CD8-positive, alpha-beta memory T cell (primary cell): ENCODE measurements around the gene MINK1. TPM values are rescaled to one million over a fixed set of nuclear protein-coding genes. Genes with fewer than 3 reads are reported as not detected.
A peak's percentile ranks its signal among the peaks of the same experiment; 100 is the strongest.

Experiments used
- CTCF ChIA-PET: fragments of 350-600 bp; sonication (Branson Sonifier 250); formaldehyde crosslinking; loops from one replicate; lab custom pipeline; 2021; ENCODE audit warnings: antibody characterized with exemption; lab: Charles Lee
- POLR2A ChIA-PET: fragments of 350-600 bp; sonication (Branson Sonifier 250); formaldehyde crosslinking; loops from one replicate; lab custom pipeline; 2021; ENCODE audit warnings: antibody characterized with exemption; lab: Charles Lee
- DNase-seq, 5 donors: peaks; one replicate each; pipeline versions ENCODE4 v3.0.0 to v3.0.0-alpha.2; 2020 to 2022; ENCODE audit warnings: mixed read lengths in 1 of 5
- H3K27ac ChIP-seq: one replicate; pipeline ENCODE4 v1.7.0; 2013; ENCODE audit warnings: low read depth, mild to moderate bottlenecking, low read length, moderate library complexity
- H3K27me3 ChIP-seq: 2 replicates; pipeline ENCODE4 v1.7.0; 2013; ENCODE audit warnings: low read length, mild to moderate bottlenecking; ENCODE audit not compliant: insufficient read depth, poor library complexity, severe bottlenecking
- H3K36me3 ChIP-seq: 2 replicates; pipeline ENCODE4 v1.7.0; 2013; ENCODE audit warnings: mild to moderate bottlenecking, low read length, moderate library complexity; ENCODE audit not compliant: insufficient read depth
- H3K4me1 ChIP-seq: 2 replicates; pipeline ENCODE4 v1.7.0; 2013; ENCODE audit warnings: mild to moderate bottlenecking, low read length, moderate library complexity; ENCODE audit not compliant: insufficient read depth
- H3K4me3 ChIP-seq: 2 replicates; pipeline ENCODE4 v1.7.0; 2013; ENCODE audit warnings: mild to moderate bottlenecking, low read length
- H3K9me3 ChIP-seq: 2 replicates; pipeline ENCODE4 v1.7.0; 2013; ENCODE audit warnings: mild to moderate bottlenecking, low read length
- H3K27ac Mint-ChIP-seq, 8 donors: one replicate each; pipeline ENCODE4 v1.8.0; 2020 to 2021; ENCODE audit warnings: mixed read lengths in 8 of 8, mild to moderate bottlenecking in 6 of 8, inconsistent platforms in 3 of 8, moderate library complexity in 3 of 8
- H3K27me3 Mint-ChIP-seq, 2 donors: one replicate each; pipeline ENCODE4 v1.8.0; 2020 to 2021; ENCODE audit warnings: mixed read lengths in 2 of 2, mild to moderate bottlenecking in 1 of 2, moderate library complexity in 1 of 2
- H3K36me3 Mint-ChIP-seq, 3 donors: one replicate each; pipeline ENCODE4 v1.8.0; 2020 to 2021; ENCODE audit warnings: mixed read lengths in 3 of 3, inconsistent platforms in 1 of 3, mild to moderate bottlenecking in 1 of 3
- H3K4me1 Mint-ChIP-seq, 3 donors: one replicate each; pipeline ENCODE4 v1.8.0; 2020 to 2021; ENCODE audit warnings: mixed read lengths in 3 of 3, inconsistent platforms in 1 of 3, mild to moderate bottlenecking in 1 of 3
- H3K4me3 Mint-ChIP-seq, 7 donors: one replicate each; pipeline ENCODE4 v1.8.0; 2020 to 2021; ENCODE audit warnings: mixed read lengths in 7 of 7, mild to moderate bottlenecking in 6 of 7, moderate library complexity in 4 of 7, inconsistent platforms in 2 of 7
- H3K9me3 Mint-ChIP-seq, 5 donors: one replicate each; pipeline ENCODE4 v1.8.0; 2020 to 2022; ENCODE audit warnings: mixed read lengths in 5 of 5, mild to moderate bottlenecking in 3 of 5, moderate library complexity in 2 of 5, inconsistent platforms in 1 of 5
- polyA plus RNA-seq: library from polyadenylated mRNA; unstranded; fragments of 300-500 nt; fragmentation: Illumina TruSeq; gene quantifications from one replicate; pipeline ENCODE4 v1.2.3, GENCODE V29; 2021
- total RNA-seq, 2 experiments: library from RNA; stranded (reverse); gene quantifications; one replicate each; pipeline ENCODE4 v1.2.3, GENCODE V29; 2021

MINK1 gene
- total and polyA plus RNA-seq, 3 experiments from 2014 or later: 30.5 to 58.6 (median 58.6) TPM

- Mint-ChIP-seq H3K27ac (peak overlapping the region in 6 of 8 donors; percentile 40 to 86 (median 71)), H3K9me3 (no peaks in the 10 kb centered on the region), H3K27me3 (peaks cover 0 to 3% of the 10 kb centered on the region in 2 donors), H3K36me3 (peaks cover 0 to 39% (median 6%) of the 10 kb centered on the region in 3 donors), H3K4me3 (peak overlapping the region in 3 of 7 donors; percentile 50 to 79 (median 55)), H3K4me1 (peaks cover 25 to 45% (median 29%) of the 10 kb centered on the region in 3 donors)
- Histone ChIP-seq H3K27ac (no peak overlapping the region), H3K9me3 (no peaks in the 10 kb centered on the region), H3K36me3 (peaks cover 5% of the 10 kb centered on the region), H3K4me3 (no peak overlapping the region), H3K27me3 (no peaks in the 10 kb centered on the region), H3K4me1 (peaks cover 16% of the 10 kb centered on the region)
- POLR2A ChIA-PET: interaction anchor here (0.8 to 1.1 kb wide), 3 partner anchors 18 to 35 kb away, joined by 3 to 4 read pairs (median 4); partner anchors contain the start of genes ENO3 and SPAG7
- CTCF ChIA-PET: interaction anchor here (0.9 kb wide), 1 partner anchor 31 kb away, joined by 4 read pairs; the partner anchor contains the start of gene CHRNE
- DNase-seq: peak in 1 of 5 donors; percentile 31
These were observed 100.5 kb downstream of the MINK1 start for GRCh38 chr17:4933646-4934045.

DNA sequence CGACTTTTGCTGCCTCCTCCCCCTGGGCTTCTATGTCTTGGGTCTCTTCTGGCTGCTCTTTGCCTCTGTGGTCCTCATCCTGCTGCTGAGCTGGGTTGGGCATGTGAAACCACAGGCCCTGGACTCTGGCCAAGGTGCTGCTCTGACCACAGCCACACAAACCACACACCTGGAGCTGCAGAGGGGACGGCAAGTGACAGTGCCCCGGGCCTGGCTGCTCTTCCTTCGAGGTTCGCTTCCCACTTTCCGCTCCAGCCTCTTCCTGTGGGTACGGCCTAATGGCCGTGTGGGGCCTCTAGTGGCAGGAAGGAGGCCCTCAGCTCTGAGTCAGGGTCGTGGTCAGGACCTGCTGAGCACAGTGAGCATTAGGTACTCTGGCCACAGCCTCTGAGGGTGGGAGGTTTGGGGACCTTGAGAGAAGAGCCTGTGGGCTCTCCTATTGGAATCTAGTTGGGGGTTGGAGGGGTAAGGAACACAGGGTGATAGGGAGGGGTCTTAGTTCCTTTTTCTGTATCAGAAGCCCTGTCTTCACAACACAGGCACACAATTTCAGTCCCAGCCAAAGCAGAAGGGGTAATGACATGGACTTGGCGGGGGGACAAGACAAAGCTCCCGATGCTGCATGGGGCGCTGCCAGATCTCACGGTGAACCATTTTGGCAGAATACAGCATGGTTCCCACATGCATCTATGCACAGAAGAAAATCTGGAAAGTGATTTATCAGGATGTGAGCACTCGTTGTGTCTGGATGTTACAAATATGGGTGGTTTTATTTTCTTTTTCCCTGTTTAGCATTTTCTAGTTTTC, 101.2 kb downstream of the MINK1 start:
- Histone ChIP-seq H3K9me3 (no peaks in the 10 kb centered on the region), H3K4me3 (no peak overlapping the region), H3K4me1 (peaks cover 23% of the 10 kb centered on the region), H3K27me3 (no peaks in the 10 kb centered on the region), H3K27ac (no peak overlapping the region), H3K36me3 (peaks cover 5% of the 10 kb centered on the region)
- peaks cover 32 to 53% (median 34%) of the 10 kb centered on the region in 3 donors for H3K4me1 Mint-ChIP-seq
- peaks cover 0 to 3% of the 10 kb centered on the region in 2 donors for H3K27me3 Mint-ChIP-seq
- ChIA-PET POLR2A (interaction anchor here (0.8 to 1.1 kb wide), 3 partner anchors 17 to 34 kb away, joined by 3 to 4 read pairs (median 4); partner anchors contain the start of genes ENO3 and SPAG7), CTCF (interaction anchor here (0.9 kb wide), 1 partner anchor 31 kb away, joined by 4 read pairs; the partner anchor contains the start of gene CHRNE)
- peaks cover 0 to 41% (median 6%) of the 10 kb centered on the region in 3 donors for H3K36me3 Mint-ChIP-seq
- H3K4me3 Mint-ChIP-seq: peak overlapping the region in 5 of 7 donors; percentile 26 to 77 (median 50)
- H3K9me3 Mint-ChIP-seq: no peaks in the 10 kb centered on the region
- H3K27ac Mint-ChIP-seq: peak overlapping the region in 7 of 8 donors; percentile 14 to 86 (median 69)
- DNase-seq: peak in 2 of 5 donors; percentile 21 to 36

DNA sequence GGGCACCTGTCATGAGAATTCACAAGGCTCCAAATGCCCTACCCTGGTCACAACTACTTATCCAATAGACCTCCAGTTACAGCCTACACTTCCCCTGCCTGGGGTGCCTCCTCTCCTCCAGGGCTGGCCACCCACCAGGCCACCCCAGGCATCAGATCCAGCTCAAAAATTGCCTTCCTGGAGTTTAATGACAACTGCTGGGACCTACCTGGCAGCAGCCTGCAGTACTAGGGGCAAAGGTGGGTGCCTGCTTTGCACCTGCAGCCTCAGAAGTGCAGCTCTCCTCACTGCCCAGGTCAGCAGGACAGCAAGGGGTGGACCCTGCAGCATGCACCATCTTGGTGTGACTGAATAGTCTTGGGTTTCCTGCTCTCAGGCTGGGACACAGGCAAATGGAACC, 102.5 kb downstream of the MINK1 start:
- Mint-ChIP-seq H3K4me3 (no peak overlapping the region), H3K4me1 (peaks cover 32 to 58% (median 34%) of the 10 kb centered on the region in 3 donors), H3K27me3 (peaks cover 0 to 5% of the 10 kb centered on the region in 2 donors), H3K27ac (peak overlapping the region in 3 of 8 donors; percentile 31 to 81 (median 56)), H3K36me3 (peaks cover 0 to 47% (median 6%) of the 10 kb centered on the region in 3 donors), H3K9me3 (no peaks in the 10 kb centered on the region)
- CTCF ChIA-PET: no interaction called here
- H3K9me3 ChIP-seq: no peaks in the 10 kb centered on the region
- POLR2A ChIA-PET: no interaction called here
- no peak overlapping the region for H3K4me3 ChIP-seq
- H3K27me3 ChIP-seq: no peaks in the 10 kb centered on the region
- peaks cover 5% of the 10 kb centered on the region for H3K36me3 ChIP-seq
- DNase-seq: no peak
- H3K4me1 ChIP-seq: peaks cover 23% of the 10 kb centered on the region
- H3K27ac ChIP-seq: no peak overlapping the region

DNA sequence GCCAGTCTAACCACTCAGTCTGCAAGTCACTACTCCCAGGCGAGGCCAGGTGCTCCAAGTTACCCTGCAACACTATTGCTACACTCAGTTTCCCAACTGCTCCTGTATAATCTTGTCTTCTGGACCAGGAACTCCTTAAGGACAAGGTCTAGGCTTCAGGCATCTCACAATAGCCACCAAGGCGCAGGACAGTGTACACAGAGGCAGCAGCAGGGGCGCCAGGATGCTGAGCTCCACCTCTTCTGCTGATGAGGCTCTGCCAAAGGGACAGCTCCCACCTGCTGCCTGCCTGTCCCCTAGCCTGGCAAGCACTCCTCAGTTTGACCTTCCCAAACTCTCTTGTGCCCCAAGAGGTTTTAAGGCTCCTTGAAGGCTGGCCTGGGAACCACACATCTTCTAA, 103.3 kb downstream of the MINK1 start:
- H3K4me1 Mint-ChIP-seq: peaks cover 38 to 65% (median 38%) of the 10 kb centered on the region in 3 donors
- Histone ChIP-seq H3K27ac (no peak overlapping the region), H3K4me3 (no peak overlapping the region), H3K36me3 (peaks cover 5% of the 10 kb centered on the region), H3K9me3 (no peaks in the 10 kb centered on the region), H3K27me3 (no peaks in the 10 kb centered on the region), H3K4me1 (peaks cover 31% of the 10 kb centered on the region)
- ChIA-PET CTCF (no interaction called here), POLR2A (interaction anchor here (1.1 kb wide), 1 partner anchor 12 kb away, joined by 4 read pairs; the partner anchor contains the start of gene PFN1)
- H3K27me3 Mint-ChIP-seq: peaks cover 0 to 5% of the 10 kb centered on the region in 2 donors
- H3K36me3 Mint-ChIP-seq: peaks cover 0 to 50% (median 6%) of the 10 kb centered on the region in 3 donors
- H3K27ac Mint-ChIP-seq: peak overlapping the region in 6 of 8 donors; percentile 12 to 56 (median 30)
- H3K9me3 Mint-ChIP-seq: no peaks in the 10 kb centered on the region
- DNase-seq: no peak
- H3K4me3 Mint-ChIP-seq: peak overlapping the region in 2 of 7 donors; percentile 15 to 61

DNA sequence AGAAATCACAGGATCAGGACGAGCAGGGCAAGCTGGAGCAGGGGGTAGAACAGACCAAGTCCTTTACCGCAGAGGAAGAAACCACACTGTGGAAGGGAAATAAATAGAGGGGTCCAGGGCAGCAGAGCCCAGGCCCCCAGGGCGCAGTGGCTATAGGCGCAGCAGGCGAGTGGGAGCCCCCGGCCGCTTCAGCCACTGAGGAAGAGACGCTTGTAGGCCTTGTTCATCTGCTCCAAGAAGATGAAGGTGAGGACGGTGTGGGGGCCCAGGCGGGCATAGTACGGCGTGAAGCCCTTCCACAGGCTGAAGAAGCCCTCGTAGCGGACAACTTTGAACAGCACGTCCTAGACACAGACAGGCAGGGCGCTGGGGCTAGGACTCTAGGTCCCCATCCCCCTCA, 104.4 kb downstream of the MINK1 start:
- H3K4me3 Mint-ChIP-seq: peak overlapping the region in 4 of 7 donors; percentile 47 to 58 (median 54)

DNA sequence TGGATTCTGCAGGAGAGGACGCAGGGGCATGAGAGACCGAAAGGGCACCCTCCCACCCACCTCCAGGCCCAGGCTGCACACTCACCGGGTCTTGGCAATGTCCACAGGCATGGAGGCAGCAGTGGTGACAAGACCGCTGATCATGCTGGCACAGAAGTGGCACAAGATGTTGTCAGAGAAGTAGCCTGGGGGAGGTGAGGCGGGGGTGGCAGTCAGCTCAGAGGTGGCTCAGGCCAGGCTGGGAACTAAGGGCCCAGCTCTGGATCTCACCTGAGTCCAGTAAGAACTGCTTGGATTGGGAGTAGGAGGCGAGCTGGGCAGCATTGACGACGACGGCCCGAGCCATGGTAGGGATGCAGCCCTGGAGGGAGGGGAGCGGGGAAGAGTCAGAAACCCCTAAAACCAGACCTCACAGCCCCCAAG, 104.9 kb downstream of the MINK1 start:
- Histone ChIP-seq H3K27me3 (no peaks in the 10 kb centered on the region), H3K9me3 (no peaks in the 10 kb centered on the region), H3K27ac (no peak overlapping the region), H3K4me3 (no peak overlapping the region), H3K36me3 (peaks cover 14% of the 10 kb centered on the region), H3K4me1 (peaks cover 47% of the 10 kb centered on the region)
- H3K27me3 Mint-ChIP-seq: peaks cover 0 to 5% of the 10 kb centered on the region in 2 donors
- POLR2A ChIA-PET: interaction anchor here (2.9 to 4.1 kb wide), 2 partner anchors 11 to 29 kb away, joined by 61 to 67 read pairs; partner anchors contain the start of genes PFN1 and SPAG7
- peak overlapping the region; percentile 66 to 97 (median 93) for H3K4me3 Mint-ChIP-seq
- H3K4me1 Mint-ChIP-seq: peaks cover 54 to 77% (median 54%) of the 10 kb centered on the region in 3 donors
- no peaks in the 10 kb centered on the region for H3K9me3 Mint-ChIP-seq
- H3K36me3 Mint-ChIP-seq: peaks cover 6 to 65% (median 15%) of the 10 kb centered on the region in 3 donors
- CTCF ChIA-PET: interaction anchor here (1.0 to 4.0 kb wide), 2 partner anchors 29 to 32 kb away, joined by 3 to 25 read pairs; no protein-coding TSS in a partner anchor
- peak overlapping the region in 3 of 8 donors; percentile 32 to 91 (median 59) for H3K27ac Mint-ChIP-seq
- DNase-seq: no peak

More for the DNA sequence above, 104.4 kb downstream of the MINK1 start:
- peaks cover 42% of the 10 kb centered on the region for H3K4me1 ChIP-seq
- ChIA-PET POLR2A (no interaction called here), CTCF (interaction anchor here (1.0 kb wide), 1 partner anchor 33 kb away, joined by 3 read pairs; no protein-coding TSS in a partner anchor)
- peaks cover 9% of the 10 kb centered on the region for H3K36me3 ChIP-seq
- peaks cover 6 to 61% (median 12%) of the 10 kb centered on the region in 3 donors for H3K36me3 Mint-ChIP-seq
- H3K27me3 ChIP-seq: no peaks in the 10 kb centered on the region
- H3K27ac Mint-ChIP-seq: no peak overlapping the region
- peaks cover 49 to 76% (median 50%) of the 10 kb centered on the region in 3 donors for H3K4me1 Mint-ChIP-seq
- peaks cover 0 to 5% of the 10 kb centered on the region in 2 donors for H3K27me3 Mint-ChIP-seq
- no peaks in the 10 kb centered on the region for H3K9me3 ChIP-seq
- no peak overlapping the region for H3K27ac ChIP-seq
- H3K4me3 ChIP-seq: no peak overlapping the region
- DNase-seq: no peak
- H3K9me3 Mint-ChIP-seq: no peaks in the 10 kb centered on the region

DNA sequence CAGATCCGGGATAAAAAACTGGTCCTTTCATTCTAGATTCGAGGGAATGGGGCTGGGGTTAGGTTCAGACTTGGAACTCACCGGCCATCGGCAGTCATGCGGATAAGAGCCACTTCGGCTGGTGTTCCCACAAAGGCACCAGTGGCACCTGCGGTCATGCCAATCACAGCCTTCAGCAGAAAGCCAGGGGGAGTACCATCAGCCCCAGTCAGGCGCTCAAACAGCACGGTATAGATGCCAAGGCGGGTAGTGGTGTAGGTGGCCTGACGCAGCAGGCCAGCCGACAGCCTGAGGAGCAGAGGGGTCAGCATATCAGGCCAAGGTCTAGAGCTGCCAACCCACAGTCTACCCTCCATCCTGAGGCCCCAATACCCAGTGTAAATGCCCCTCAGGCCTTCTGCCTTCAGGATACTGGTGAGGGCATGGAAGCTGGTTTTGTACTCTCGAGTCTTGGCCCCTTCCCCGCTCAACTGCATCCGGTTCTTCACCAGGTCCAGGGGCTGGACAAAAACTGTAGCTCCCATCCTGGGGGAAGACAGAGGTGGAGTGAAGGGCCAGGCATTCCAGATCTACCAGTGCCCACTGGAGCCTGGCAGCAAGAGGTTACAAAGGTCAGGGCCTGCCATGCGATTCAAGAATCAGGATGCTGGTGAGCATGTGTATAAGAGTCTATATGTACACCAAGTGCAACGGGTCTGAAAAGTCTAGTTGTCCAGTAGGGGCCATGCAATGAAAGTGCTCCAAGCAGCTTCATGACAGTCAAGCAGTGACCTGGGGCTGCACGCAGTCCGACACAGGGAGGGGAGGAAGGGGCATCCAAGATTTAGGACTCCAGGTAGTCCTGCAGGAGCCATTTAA, 105.8 kb downstream of the MINK1 start:
- H3K27me3 ChIP-seq: no peaks in the 10 kb centered on the region
- peak overlapping the region; percentile 86 to 97 (median 96) for H3K4me3 Mint-ChIP-seq
- H3K27ac ChIP-seq: peak overlapping the region; percentile 85
- ChIA-PET POLR2A (interaction anchor here (0.9 to 4.1 kb wide), 7 partner anchors 10 to 796 kb away, joined by 3 to 67 read pairs (median 12); partner anchors contain the start of genes C17orf107, CYB5D2, PFN1 and SPAG7), CTCF (interaction anchor here (1.2 to 4.0 kb wide), 10 partner anchors 10 to 59 kb away, joined by 4 to 34 read pairs (median 5); partner anchors contain the start of genes C17orf107, CHRNE, KIF1C and PFN1)
- H3K9me3 ChIP-seq: no peaks in the 10 kb centered on the region
- peaks cover 54% of the 10 kb centered on the region for H3K4me1 ChIP-seq
- H3K4me1 Mint-ChIP-seq: peaks cover 54 to 77% (median 54%) of the 10 kb centered on the region in 3 donors
- no peaks in the 10 kb centered on the region for H3K9me3 Mint-ChIP-seq
- no peak for DNase-seq
- H3K27me3 Mint-ChIP-seq: peaks cover 0 to 5% of the 10 kb centered on the region in 2 donors
- H3K27ac Mint-ChIP-seq: peak overlapping the region; percentile 89 to 98 (median 94)
- H3K36me3 Mint-ChIP-seq: peaks cover 6 to 70% (median 17%) of the 10 kb centered on the region in 3 donors
- H3K4me3 ChIP-seq: peak overlapping the region; percentile 97
- H3K36me3 ChIP-seq: peaks cover 18% of the 10 kb centered on the region
